Measurements from ENCODE around the gene MED31. TPM values are rescaled to one million over a fixed set of nuclear protein-coding genes. Genes with fewer than 3 reads are reported as not detected.

Gene MED31
- total RNA-seq, 1 donor from 2014 or later = 17.6 TPM

- DNase-seq (ENCODE audit: extremely low spot score, unreplicated experiment) = no peak
- no peak for TF ChIP-seq CTCF (conservative IDR thresholded peaks at IDR 0.05)
- peaks cover 23% of the 10 kb centered on the region for H3K4me1 Mint-ChIP-seq (ENCODE audit: unreplicated experiment)
- no peak overlapping the region for H3K27ac Mint-ChIP-seq
- peak overlapping the region; percentile 67 for H3K4me3 Mint-ChIP-seq
- peaks cover 3% of the 10 kb centered on the region for H3K36me3 Mint-ChIP-seq
- no peaks in the 10 kb centered on the region for H3K9me3 Mint-ChIP-seq
- peaks cover 36% of the 10 kb centered on the region for H3K27me3 Mint-ChIP-seq
These were observed 581 bp upstream of the MED31 start for GRCh38 chr17:6651919-6652452.

- no peak overlapping the region for H3K4me3 Mint-ChIP-seq
- no peaks in the 10 kb centered on the region for H3K9me3 Mint-ChIP-seq
- no peak for DNase-seq (ENCODE audit: extremely low spot score, unreplicated experiment)
- H3K27ac Mint-ChIP-seq = peak overlapping the region; percentile 30
- TF ChIP-seq CTCF (conservative IDR thresholded peaks at IDR 0.05) = no peak
- peaks cover 6% of the 10 kb centered on the region for H3K27me3 Mint-ChIP-seq
- H3K36me3 Mint-ChIP-seq = no peaks in the 10 kb centered on the region
- H3K4me1 Mint-ChIP-seq (ENCODE audit: unreplicated experiment) = peaks cover 11% of the 10 kb centered on the region
These were observed 3.2 kb downstream of the MED31 start for GRCh38 chr17:6648181-6648580.

- no peak for TF ChIP-seq CTCF (conservative IDR thresholded peaks at IDR 0.05)
- Mint-ChIP-seq H3K27ac (no peak overlapping the region), H3K4me3 (peak overlapping the region; percentile 44), H3K4me1 (ENCODE audit: unreplicated experiment) (peaks cover 23% of the 10 kb centered on the region), H3K9me3 (no peaks in the 10 kb centered on the region), H3K36me3 (no peaks in the 10 kb centered on the region), H3K27me3 (no peaks in the 10 kb centered on the region)
- DNase-seq (ENCODE audit: extremely low spot score, unreplicated experiment) = no peak
These were observed 7.8 kb downstream of the MED31 start for GRCh38 chr17:6643451-6644125.

GRCh38 chr17:6642592-6642991, 8.8 kb downstream of the MED31 start:
- TF ChIP-seq CTCF (conservative IDR thresholded peaks at IDR 0.05) = no peak
- no peaks in the 10 kb centered on the region for H3K9me3 Mint-ChIP-seq
- no peaks in the 10 kb centered on the region for H3K27me3 Mint-ChIP-seq
- no peak for DNase-seq (ENCODE audit: extremely low spot score, unreplicated experiment)
- H3K36me3 Mint-ChIP-seq = no peaks in the 10 kb centered on the region
- peak overlapping the region; percentile 17 for H3K27ac Mint-ChIP-seq
- H3K4me3 Mint-ChIP-seq = peak overlapping the region; percentile 71
- peaks cover 23% of the 10 kb centered on the region for H3K4me1 Mint-ChIP-seq (ENCODE audit: unreplicated experiment)

- Mint-ChIP-seq H3K4me3 (peak overlapping the region; percentile 95), H3K27me3 (no peaks in the 10 kb centered on the region), H3K27ac (peak overlapping the region; percentile 98), H3K4me1 (ENCODE audit: unreplicated experiment) (peaks cover 18% of the 10 kb centered on the region), H3K9me3 (no peaks in the 10 kb centered on the region), H3K36me3 (no peaks in the 10 kb centered on the region)
- no peak for DNase-seq (ENCODE audit: extremely low spot score, unreplicated experiment)
- no peak for TF ChIP-seq CTCF (conservative IDR thresholded peaks at IDR 0.05)
These were observed 10.1 kb downstream of the MED31 start for GRCh38 chr17:6641247-6641863.
